ENCODE data around the gene MRPS15.
"Not testable (repeated sequence)": the region's sequence is repeated elsewhere in the genome, so short reads cannot be mapped to it uniquely, and the experiment has no call there.

The MRPS15 gene

DNA sequence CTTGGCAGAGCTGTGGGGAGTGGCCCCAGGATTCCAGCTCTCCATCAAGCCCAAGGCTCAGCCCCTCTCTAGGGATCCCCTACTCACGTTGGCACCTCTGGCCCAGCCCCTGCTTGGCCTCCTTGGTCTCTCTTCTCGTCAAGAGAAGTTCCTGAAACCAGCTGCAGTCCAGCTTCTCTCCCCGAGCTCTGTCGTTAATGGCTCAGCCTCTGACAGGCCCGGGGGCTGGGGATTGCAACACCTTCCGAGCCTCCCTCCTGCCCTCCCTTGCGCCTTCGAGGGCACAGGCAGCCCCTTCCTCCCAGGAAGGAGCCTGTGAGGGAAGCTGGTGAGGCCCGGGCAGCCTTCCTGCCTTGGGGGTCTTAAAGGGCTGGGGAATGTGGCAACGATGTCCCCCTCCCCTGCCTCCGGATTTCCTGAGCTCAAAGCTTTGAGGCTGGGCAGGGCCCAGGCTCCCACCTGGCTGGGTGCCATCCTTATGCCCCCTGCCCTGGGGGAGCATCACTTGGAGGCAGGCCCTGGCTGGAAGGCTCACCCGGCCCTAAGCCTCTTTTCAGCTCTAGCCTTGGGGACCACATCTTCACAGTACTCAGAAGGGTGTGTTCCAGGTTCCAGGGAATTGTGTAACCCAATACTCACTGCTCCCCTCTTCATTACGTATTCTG lies 18.7 kb upstream of the MRPS15 start, which contains the start of gene CSF3R:
Gene CSF3R, minus strand, starts transcription at position 190 of the 665 bp plus-strand sequence. CDS start 3,417 bp downstream, outside the sequence.
- WGBS, 2 experiments (ENCODE audit: insufficient coverage in 2 of 2): 58 to 64% methylated on average over 9 to 12 of the region's 13 CpGs
- Histone ChIP-seq H3K9me3 (ENCODE audit: control insufficient read depth, low read length) (no peaks in the 10 kb centered on the region), H3K4me1 (ENCODE audit: control insufficient read depth, insufficient read depth, low read length, poor library complexity, severe bottlenecking) (peaks cover 27% of the 10 kb centered on the region), H3K36me3 (ENCODE audit: control insufficient read depth, insufficient read depth, low read length) (no peaks in the 10 kb centered on the region), H3K27ac (ENCODE audit: low read depth, low read length, severe bottlenecking) (peak within 1 kb of the TSS; percentile 68), H3K4me3 (ENCODE audit: extremely low read depth, insufficient read depth, low read length, poor library complexity, severe bottlenecking) (peak within 1 kb of the TSS; percentile 8)

DNA sequence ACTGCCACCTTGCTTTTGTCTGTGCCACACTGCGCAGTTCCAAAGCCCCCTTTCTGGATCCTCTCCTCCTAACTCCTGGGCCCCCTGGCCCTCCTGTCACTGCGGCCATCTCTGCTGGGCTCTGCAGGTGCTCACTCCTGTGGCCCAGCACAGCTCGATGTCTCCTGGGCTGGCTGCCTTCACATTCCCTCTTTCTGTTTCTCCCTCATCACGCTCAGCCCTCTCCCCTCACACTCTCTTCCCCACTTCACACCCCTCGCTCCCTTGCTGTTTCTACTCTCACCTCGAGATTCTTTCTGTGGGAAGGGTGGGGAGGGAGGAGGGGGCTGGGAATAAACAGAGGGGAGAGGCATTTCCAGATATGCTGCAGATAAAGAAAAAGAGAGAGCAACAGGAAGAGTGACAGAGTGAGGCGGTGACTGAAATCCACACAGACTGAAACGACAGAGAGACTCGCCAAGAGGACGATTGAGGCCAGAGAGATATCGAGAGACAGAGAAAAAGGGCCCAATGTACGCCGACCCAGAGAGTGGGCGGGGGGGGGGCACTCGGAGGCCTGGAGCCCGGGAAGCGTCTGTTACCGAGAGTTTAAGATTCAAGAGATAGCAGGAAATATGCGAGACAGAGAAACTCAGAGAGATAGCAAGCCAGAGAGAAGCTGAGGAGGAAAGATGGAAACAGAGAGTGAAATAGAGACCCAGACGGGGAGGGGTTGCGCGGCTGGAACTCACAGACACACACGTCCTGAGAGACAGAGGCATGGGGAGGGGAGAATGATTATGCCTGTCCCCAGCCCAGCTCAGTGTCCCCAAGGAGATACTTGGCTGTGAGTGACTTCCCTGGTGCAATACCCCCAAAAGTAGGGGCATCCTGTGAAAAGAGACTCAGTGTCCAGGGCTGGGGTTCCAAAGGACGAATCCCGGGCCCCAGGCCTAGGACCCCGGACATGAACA lies 17.9 kb upstream of the MRPS15 start:
- H3K36me3 ChIP-seq (ENCODE audit: control insufficient read depth, insufficient read depth, low read length): no peaks in the 10 kb centered on the region
- peaks cover 27% of the 10 kb centered on the region for H3K4me1 ChIP-seq (ENCODE audit: control insufficient read depth, insufficient read depth, low read length, poor library complexity, severe bottlenecking)
- no peaks in the 10 kb centered on the region for H3K9me3 ChIP-seq (ENCODE audit: control insufficient read depth, low read length)
- peak overlapping the region; percentile 8 for H3K4me3 ChIP-seq (ENCODE audit: extremely low read depth, insufficient read depth, low read length, poor library complexity, severe bottlenecking)
- WGBS, 2 experiments (ENCODE audit: insufficient coverage in 2 of 2): 46 to 47% methylated on average over 19 to 23 of the region's 26 CpGs
- peak overlapping the region; percentile 68 for H3K27ac ChIP-seq (ENCODE audit: low read depth, low read length, severe bottlenecking)

DNA sequence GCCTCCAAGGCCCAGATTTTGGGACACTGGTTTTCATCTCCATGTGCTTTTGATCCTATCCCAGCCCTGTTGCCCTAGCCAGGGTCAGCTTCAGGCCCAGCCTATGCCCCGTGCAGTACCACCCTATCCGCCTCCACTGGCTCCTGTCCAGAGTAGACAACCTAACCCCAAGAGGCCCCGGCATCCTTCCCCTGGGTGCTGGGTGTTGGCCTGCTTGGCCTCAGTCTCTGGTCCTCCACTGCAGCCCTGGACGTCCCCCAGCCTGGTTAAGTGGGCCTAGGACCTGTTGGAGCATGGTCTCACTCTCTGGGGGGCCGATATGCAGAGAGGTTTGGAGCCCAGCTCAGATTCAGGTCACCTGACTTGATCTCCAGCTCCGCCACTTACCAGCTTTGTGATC lies 16.9 kb upstream of the MRPS15 start:
- H3K27ac ChIP-seq (ENCODE audit: low read depth, low read length, severe bottlenecking): no peak overlapping the region

DNA sequence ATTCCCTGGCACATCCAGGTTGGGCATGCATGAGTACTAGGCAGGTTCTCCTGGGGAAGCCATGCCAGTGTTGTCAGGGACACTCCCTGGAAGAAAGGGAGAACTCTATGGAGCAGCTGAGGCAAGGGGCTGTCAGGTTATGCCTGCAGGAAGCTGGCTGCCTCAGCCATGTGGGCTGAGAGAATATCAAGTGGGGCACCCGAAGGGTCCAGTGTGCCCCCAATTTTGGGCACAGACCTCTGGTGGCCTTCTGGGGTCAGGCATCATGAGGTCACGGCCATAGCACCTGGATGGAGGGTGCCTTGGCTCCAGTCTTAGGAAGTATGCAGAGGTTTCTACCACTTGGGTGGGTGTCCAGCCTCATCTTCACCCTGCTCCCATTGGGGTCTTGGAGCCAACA lies 16.0 kb upstream of the MRPS15 start:
- peaks cover 27% of the 10 kb centered on the region for H3K4me1 ChIP-seq (ENCODE audit: control insufficient read depth, insufficient read depth, low read length, poor library complexity, severe bottlenecking)
- WGBS, 2 experiments (ENCODE audit: insufficient coverage in 2 of 2): 78 to 87% methylated on average over 2 of the region's 2 CpGs
- H3K36me3 ChIP-seq (ENCODE audit: control insufficient read depth, insufficient read depth, low read length): no peaks in the 10 kb centered on the region
- H3K4me3 ChIP-seq (ENCODE audit: extremely low read depth, insufficient read depth, low read length, poor library complexity, severe bottlenecking): no peak overlapping the region
- H3K9me3 ChIP-seq (ENCODE audit: control insufficient read depth, low read length): no peaks in the 10 kb centered on the region
- H3K27ac ChIP-seq (ENCODE audit: low read depth, low read length, severe bottlenecking): no peak overlapping the region

More for the DNA sequence above, 16.9 kb upstream of the MRPS15 start:
- peaks cover 27% of the 10 kb centered on the region for H3K4me1 ChIP-seq (ENCODE audit: control insufficient read depth, insufficient read depth, low read length, poor library complexity, severe bottlenecking)
- H3K36me3 ChIP-seq (ENCODE audit: control insufficient read depth, insufficient read depth, low read length): no peaks in the 10 kb centered on the region
- no peak overlapping the region for H3K4me3 ChIP-seq (ENCODE audit: extremely low read depth, insufficient read depth, low read length, poor library complexity, severe bottlenecking)
- 90 to 94% methylated on average over 4 to 5 of the region's 6 CpGs for WGBS, 2 experiments (ENCODE audit: insufficient coverage in 2 of 2)
- H3K9me3 ChIP-seq (ENCODE audit: control insufficient read depth, low read length): no peaks in the 10 kb centered on the region

DNA sequence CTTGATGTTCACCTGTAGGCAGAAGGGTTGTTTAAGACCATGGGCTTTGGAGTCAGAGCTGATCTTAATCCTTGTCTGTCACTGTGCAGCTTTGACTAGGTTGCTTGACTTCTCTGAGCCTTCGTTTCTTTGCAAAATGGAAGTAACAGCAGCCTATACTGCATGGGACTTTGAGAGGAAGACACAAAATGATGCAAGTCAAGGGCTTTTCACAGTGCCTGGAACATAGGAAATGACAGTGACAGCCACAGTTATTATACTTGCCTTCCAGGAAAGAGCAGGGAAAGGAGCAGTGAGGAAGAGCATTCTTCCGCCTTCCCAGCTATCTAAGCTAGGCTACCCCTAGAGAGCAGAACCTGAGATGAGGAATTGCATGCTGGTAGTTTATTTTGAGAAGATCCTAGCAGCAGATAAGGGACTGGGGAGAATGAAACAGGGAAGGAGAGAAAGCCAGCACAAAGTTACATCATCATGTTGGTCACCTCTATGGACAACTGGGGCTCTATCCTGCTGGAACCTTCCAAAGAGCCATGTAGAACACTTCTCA lies 15.4 kb upstream of the MRPS15 start:
- Histone ChIP-seq H3K27ac (ENCODE audit: low read depth, low read length, severe bottlenecking) (no peak overlapping the region), H3K36me3 (ENCODE audit: control insufficient read depth, insufficient read depth, low read length) (no peaks in the 10 kb centered on the region), H3K4me1 (ENCODE audit: control insufficient read depth, insufficient read depth, low read length, poor library complexity, severe bottlenecking) (peaks cover 27% of the 10 kb centered on the region), H3K4me3 (ENCODE audit: extremely low read depth, insufficient read depth, low read length, poor library complexity, severe bottlenecking) (no peak overlapping the region), H3K9me3 (ENCODE audit: control insufficient read depth, low read length) (no peaks in the 10 kb centered on the region)
- WGBS, 2 experiments (ENCODE audit: insufficient coverage in 2 of 2): 100% methylated on average over 1 to 2 of the region's 2 CpGs

DNA sequence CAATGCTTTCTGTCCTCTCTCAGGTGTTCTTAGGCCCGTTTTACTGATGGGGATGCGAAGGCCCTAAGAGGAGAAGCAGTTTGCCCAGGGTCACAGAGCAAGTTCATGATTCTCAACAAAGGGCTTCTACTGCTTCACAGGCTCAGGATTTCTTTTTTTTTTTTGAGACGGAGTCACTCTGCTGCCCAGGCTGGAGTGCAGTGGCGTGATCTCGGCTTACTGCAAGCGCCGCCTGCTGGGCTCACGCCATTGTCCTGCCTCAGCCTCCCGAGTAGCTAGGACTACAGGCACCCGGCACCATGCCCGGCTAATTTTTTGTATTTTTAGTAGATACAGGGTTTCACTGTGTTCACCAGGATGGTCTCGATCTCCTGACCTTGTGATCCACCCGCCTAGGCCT lies 13.4 kb upstream of the MRPS15 start:
- H3K4me1 ChIP-seq (ENCODE audit: control insufficient read depth, insufficient read depth, low read length, poor library complexity, severe bottlenecking): peaks cover 22% of the 10 kb centered on the region
- H3K4me3 ChIP-seq (ENCODE audit: extremely low read depth, insufficient read depth, low read length, poor library complexity, severe bottlenecking); H3K9me3 ChIP-seq (ENCODE audit: control insufficient read depth, low read length); H3K36me3 ChIP-seq (ENCODE audit: control insufficient read depth, insufficient read depth, low read length); H3K27ac ChIP-seq (ENCODE audit: low read depth, low read length, severe bottlenecking): not testable (repeated sequence)
- WGBS, 2 experiments (ENCODE audit: insufficient coverage in 2 of 2): 88% methylated on average over 11 to 13 of the region's 13 CpGs

DNA sequence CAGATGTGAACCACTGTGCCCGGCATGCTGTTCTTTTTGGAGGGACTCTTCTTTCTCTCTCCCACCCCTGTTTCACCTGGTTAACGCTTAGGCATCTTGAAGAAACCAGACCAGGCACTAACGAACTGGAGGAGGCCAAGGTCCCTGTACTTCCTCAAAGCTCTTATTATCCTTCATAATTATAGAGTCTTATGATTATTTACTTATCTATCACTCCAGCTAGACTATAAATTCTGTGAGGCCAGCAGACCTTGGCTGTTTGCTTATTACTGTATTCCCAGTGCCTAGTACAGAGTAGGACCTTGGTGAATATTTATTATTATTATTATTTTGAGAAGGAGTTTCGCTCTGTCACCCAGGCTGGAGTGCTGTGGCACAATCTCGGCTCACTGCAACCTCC lies 12.8 kb upstream of the MRPS15 start:
- H3K4me3 ChIP-seq (ENCODE audit: extremely low read depth, insufficient read depth, low read length, poor library complexity, severe bottlenecking): no peak overlapping the region
- no peaks in the 10 kb centered on the region for H3K9me3 ChIP-seq (ENCODE audit: control insufficient read depth, low read length)
- no peak overlapping the region for H3K27ac ChIP-seq (ENCODE audit: low read depth, low read length, severe bottlenecking)
- WGBS, 2 experiments (ENCODE audit: insufficient coverage in 2 of 2): 92 to 95% methylated on average over 3 to 4 of the region's 5 CpGs
- no peaks in the 10 kb centered on the region for H3K36me3 ChIP-seq (ENCODE audit: control insufficient read depth, insufficient read depth, low read length)
- peaks cover 15% of the 10 kb centered on the region for H3K4me1 ChIP-seq (ENCODE audit: control insufficient read depth, insufficient read depth, low read length, poor library complexity, severe bottlenecking)

DNA sequence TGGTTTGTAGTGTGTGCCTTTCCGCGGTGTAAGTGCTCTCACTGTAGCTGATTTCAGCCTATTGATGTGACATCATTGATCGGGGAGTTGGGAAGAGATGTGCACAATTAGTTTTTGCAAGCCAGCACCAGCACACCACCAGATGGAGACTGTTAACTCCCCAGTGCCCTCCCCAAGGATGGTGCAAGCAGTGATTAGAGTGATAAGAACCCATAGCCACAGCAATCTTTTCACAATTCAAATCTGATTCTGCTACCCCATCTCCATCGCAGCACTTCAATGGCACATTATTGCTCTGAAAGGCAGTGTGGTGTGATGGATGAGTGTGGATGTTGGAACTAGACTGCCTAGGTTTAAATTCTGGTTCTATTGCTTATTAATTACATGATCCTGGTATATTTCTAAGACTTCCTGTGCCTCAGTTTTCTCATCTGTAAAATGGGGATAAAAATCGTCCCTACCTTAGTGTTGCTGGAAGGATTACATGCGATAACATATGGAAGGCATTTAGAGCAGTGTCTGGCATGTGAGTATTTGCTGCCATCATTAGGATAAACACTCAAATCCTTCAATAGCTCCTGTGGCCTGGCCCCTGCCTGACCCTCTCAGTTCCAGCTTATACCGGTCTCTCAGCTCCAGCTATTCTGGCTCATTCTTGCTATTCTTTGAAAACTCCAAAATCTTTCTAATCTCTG lies 11.9 kb upstream of the MRPS15 start:
- H3K36me3 ChIP-seq (ENCODE audit: control insufficient read depth, insufficient read depth, low read length): no peaks in the 10 kb centered on the region
- H3K9me3 ChIP-seq (ENCODE audit: control insufficient read depth, low read length): no peaks in the 10 kb centered on the region
- 86 to 88% methylated on average over 2 to 5 of the region's 7 CpGs for WGBS, 2 experiments (ENCODE audit: insufficient coverage in 2 of 2)
- peaks cover 8% of the 10 kb centered on the region for H3K4me1 ChIP-seq (ENCODE audit: control insufficient read depth, insufficient read depth, low read length, poor library complexity, severe bottlenecking)
- H3K27ac ChIP-seq (ENCODE audit: low read depth, low read length, severe bottlenecking): no peak overlapping the region
- H3K4me3 ChIP-seq (ENCODE audit: extremely low read depth, insufficient read depth, low read length, poor library complexity, severe bottlenecking): no peak overlapping the region

DNA sequence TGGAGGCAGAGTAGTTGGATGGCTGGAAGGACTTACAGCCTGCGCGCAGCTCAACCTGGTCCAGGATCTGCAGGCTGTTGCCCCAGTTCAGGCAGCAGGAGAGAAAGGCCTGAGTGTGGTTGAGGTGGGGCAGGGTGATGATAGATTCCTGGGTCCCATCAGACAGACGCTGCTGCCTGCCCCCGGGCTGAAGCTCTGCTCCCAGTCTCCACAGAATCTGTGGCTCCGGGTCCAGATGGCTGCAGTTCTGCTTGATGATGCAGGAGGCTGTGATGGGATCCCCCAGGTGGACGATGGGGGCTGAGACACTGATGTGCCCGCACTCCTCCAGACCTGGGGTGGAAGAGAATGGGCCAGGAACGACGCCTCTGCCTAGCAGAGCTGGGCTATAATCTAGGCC lies 11.2 kb upstream of the MRPS15 start:
- Histone ChIP-seq H3K36me3 (ENCODE audit: control insufficient read depth, insufficient read depth, low read length) (no peaks in the 10 kb centered on the region), H3K4me1 (ENCODE audit: control insufficient read depth, insufficient read depth, low read length, poor library complexity, severe bottlenecking) (peaks cover 8% of the 10 kb centered on the region), H3K27ac (ENCODE audit: low read depth, low read length, severe bottlenecking) (no peak overlapping the region), H3K4me3 (ENCODE audit: extremely low read depth, insufficient read depth, low read length, poor library complexity, severe bottlenecking) (no peak overlapping the region), H3K9me3 (ENCODE audit: control insufficient read depth, low read length) (no peaks in the 10 kb centered on the region)
- WGBS, 2 experiments (ENCODE audit: insufficient coverage in 2 of 2): 83 to 93% methylated on average over 8 of the region's 9 CpGs

DNA sequence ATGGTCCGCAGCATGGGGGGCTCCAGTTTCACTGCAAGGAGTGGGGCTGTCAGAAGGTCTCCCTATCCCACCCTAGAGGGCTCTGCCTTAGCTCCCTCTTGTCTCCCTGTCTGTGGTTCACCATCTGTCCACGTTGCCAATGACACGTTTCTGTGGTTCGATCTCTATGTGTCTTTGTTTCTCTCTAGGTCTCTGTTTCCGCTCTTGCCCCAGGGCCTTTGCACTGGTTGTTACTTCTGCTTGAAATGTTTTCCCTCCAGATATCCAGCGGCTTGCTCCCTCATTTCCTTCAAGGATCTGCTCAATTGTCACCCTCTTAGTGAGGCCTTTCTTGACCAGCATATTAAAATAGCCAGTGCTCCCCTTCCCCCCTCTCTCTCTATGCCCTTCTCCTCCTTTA lies 8.5 kb upstream of the MRPS15 start:
- H3K27ac ChIP-seq (ENCODE audit: low read depth, low read length, severe bottlenecking): no peak overlapping the region
- 85% methylated on average over 6 of the region's 6 CpGs for WGBS, 2 experiments (ENCODE audit: insufficient coverage in 2 of 2)
- H3K36me3 ChIP-seq (ENCODE audit: control insufficient read depth, insufficient read depth, low read length): no peaks in the 10 kb centered on the region
- no peak overlapping the region for H3K4me3 ChIP-seq (ENCODE audit: extremely low read depth, insufficient read depth, low read length, poor library complexity, severe bottlenecking)
- no peaks in the 10 kb centered on the region for H3K4me1 ChIP-seq (ENCODE audit: control insufficient read depth, insufficient read depth, low read length, poor library complexity, severe bottlenecking)
- no peaks in the 10 kb centered on the region for H3K9me3 ChIP-seq (ENCODE audit: control insufficient read depth, low read length)
